ENCODE measurements around the gene GPR137.
A peak's percentile ranks its signal among the peaks of the same experiment; 100 is the strongest.
"Not testable (repeated sequence)": the region's sequence is repeated elsewhere in the genome, so short reads cannot be mapped to it uniquely, and the experiment has no call there.

GPR137 gene

GRCh38 chr11:64244107-64244506 lies 41.5 kb upstream of the GPR137 start:
- Histone ChIP-seq H3K27me3 (ENCODE audit: low read depth, low read length) (no peaks in the 10 kb centered on the region), H3K4me3 (ENCODE audit: low read depth in 1 of 2, low read length in 2 of 2) (no peak overlapping the region), H3K36me3 (ENCODE audit: control insufficient read depth in 1 of 2, insufficient read depth in 2 of 2, low read length in 2 of 2) (no peaks in the 10 kb centered on the region), H3K4me1 (ENCODE audit: control insufficient read depth in 1 of 2, insufficient read depth in 2 of 2, low read length in 2 of 2) (peaks cover 5 to 49% of the 10 kb centered on the region in 2 donors), H3K27ac (ENCODE audit: low read length) (no peak overlapping the region), H3K9me3 (ENCODE audit: control insufficient read depth in 1 of 2, low read length in 2 of 2) (no peaks in the 10 kb centered on the region)

DNA sequence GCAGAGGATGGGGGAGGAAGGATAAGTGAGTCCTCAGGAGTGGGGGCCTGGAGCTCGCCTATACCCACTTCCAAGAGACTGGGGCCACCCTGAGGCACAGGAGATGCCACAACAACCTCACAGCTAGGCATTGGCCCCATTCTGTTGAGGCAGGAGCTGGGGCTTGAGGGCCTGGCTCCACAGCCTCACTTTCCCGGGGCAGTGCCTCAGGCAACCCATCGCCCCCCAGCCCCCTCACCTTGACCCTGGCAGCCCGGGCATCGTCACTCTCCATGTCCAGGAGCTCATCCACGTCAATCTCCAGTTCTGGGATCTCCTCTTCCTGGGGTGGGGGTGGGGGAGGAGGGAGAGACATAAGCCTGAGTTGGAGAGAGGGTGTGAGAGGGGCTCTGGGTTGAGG lies 40.7 kb upstream of the GPR137 start:
- H3K4me3 ChIP-seq (ENCODE audit: low read depth in 1 of 2, low read length in 2 of 2), result peak overlapping the region; percentile 68 to 77

GRCh38 chr11:64245401-64245796 lies 40.2 kb upstream of the GPR137 start:
- no peaks in the 10 kb centered on the region for H3K36me3 ChIP-seq (ENCODE audit: control insufficient read depth in 1 of 2, insufficient read depth in 2 of 2, low read length in 2 of 2)
- peak overlapping the region; percentile 68 to 77 for H3K4me3 ChIP-seq (ENCODE audit: low read depth in 1 of 2, low read length in 2 of 2)
- no peaks in the 10 kb centered on the region for H3K9me3 ChIP-seq (ENCODE audit: control insufficient read depth in 1 of 2, low read length in 2 of 2)
- peaks cover 5 to 44% of the 10 kb centered on the region in 2 donors for H3K4me1 ChIP-seq (ENCODE audit: control insufficient read depth in 1 of 2, insufficient read depth in 2 of 2, low read length in 2 of 2)
- no peaks in the 10 kb centered on the region for H3K27me3 ChIP-seq (ENCODE audit: low read depth, low read length)
- H3K27ac ChIP-seq (ENCODE audit: low read length), result peak overlapping the region; percentile 88

More for the DNA sequence above, 40.7 kb upstream of the GPR137 start:
- H3K4me1 ChIP-seq (ENCODE audit: control insufficient read depth in 1 of 2, insufficient read depth in 2 of 2, low read length in 2 of 2), result peaks cover 5 to 48% of the 10 kb centered on the region in 2 donors
- H3K9me3 ChIP-seq (ENCODE audit: control insufficient read depth in 1 of 2, low read length in 2 of 2), result no peaks in the 10 kb centered on the region
- no peaks in the 10 kb centered on the region for H3K27me3 ChIP-seq (ENCODE audit: low read depth, low read length)
- H3K36me3 ChIP-seq (ENCODE audit: control insufficient read depth in 1 of 2, insufficient read depth in 2 of 2, low read length in 2 of 2), result no peaks in the 10 kb centered on the region
- H3K27ac ChIP-seq (ENCODE audit: low read length), result peak overlapping the region; percentile 88

- H3K27ac ChIP-seq (ENCODE audit: low read length), result peak overlapping the region; percentile 88
- H3K4me1 ChIP-seq (ENCODE audit: control insufficient read depth in 1 of 2, insufficient read depth in 2 of 2, low read length in 2 of 2), result peaks cover 8 to 50% of the 10 kb centered on the region in 2 donors
- H3K27me3 ChIP-seq (ENCODE audit: low read depth, low read length), result no peaks in the 10 kb centered on the region
These were observed 39.6 kb upstream of the GPR137 start for GRCh38 chr11:64245797-64246620.

DNA sequence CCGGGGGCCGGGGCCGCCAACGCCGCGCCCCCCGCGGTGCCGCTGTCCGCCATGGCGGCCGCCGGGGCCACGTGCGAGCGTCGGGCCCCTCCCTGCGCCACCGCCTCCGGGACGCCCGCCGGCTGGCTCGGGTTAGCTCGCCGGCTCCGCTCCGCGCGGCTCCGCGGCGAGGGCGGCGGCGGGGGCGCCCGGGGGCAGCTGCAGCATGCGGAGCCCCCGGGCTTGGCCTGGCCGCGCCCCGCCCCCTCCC lies 39.1 kb upstream of the GPR137 start:
- not testable (repeated sequence) for H3K27ac ChIP-seq (ENCODE audit: low read length); H3K36me3 ChIP-seq (ENCODE audit: control insufficient read depth in 1 of 2, insufficient read depth in 2 of 2, low read length in 2 of 2); H3K27me3 ChIP-seq (ENCODE audit: low read depth, low read length); H3K9me3 ChIP-seq (ENCODE audit: control insufficient read depth in 1 of 2, low read length in 2 of 2)
- Histone ChIP-seq H3K4me3 (ENCODE audit: low read depth in 1 of 2, low read length in 2 of 2) (peak overlapping the region in 1 of 2 donors; percentile 98), H3K4me1 (ENCODE audit: control insufficient read depth in 1 of 2, insufficient read depth in 2 of 2, low read length in 2 of 2) (peaks cover 8 to 50% of the 10 kb centered on the region in 2 donors)

More at GRCh38 chr11:64245797-64246620, 39.6 kb upstream of the GPR137 start:
- H3K36me3 ChIP-seq (ENCODE audit: control insufficient read depth in 1 of 2, insufficient read depth in 2 of 2, low read length in 2 of 2), result no peaks in the 10 kb centered on the region
- H3K9me3 ChIP-seq (ENCODE audit: control insufficient read depth in 1 of 2, low read length in 2 of 2), result no peaks in the 10 kb centered on the region
- peak overlapping the region; percentile 68 to 77 for H3K4me3 ChIP-seq (ENCODE audit: low read depth in 1 of 2, low read length in 2 of 2)

DNA sequence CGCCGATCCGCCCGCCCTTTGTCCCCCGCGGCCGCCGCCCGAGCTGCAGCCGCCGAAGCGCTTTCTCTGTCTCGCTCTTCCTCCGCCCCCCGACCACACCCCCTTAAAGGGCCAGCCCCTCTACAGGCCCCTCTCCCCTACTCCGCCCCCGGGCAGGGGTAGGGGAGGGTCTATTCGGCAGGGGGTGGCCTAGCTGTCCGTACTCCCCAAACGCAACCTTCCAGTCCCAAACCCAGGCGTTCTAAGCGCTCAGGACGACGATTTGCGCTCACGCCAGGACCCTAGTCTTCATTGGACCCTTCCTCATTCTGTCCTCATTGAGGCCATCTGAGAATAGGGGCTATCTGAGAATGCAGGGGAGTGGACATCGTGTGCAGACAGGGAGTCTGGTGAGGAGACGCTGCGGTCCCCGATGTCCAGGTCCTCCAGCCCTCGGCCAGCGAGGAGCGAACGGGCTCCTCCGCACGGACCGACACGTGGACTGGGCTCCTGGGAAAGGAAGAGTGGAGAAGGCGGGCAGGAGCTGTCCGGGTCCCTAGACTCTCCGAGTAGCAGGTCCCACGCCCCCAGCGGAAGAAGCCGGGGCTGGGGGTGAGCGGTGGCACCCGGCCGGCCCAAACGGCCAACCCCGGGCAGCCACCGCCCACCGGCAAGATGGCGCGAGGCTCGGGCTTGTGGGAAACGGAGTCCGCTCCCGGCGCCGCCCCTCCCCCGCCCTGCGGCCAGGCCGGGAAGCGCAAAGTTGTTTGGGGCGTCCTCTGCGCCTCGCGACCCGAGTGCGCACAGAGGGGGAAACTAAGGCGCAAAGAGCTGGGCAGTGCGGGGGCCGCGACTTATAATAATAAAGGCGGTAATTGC lies 38.5 kb upstream of the GPR137 start, which contains the start of gene PPP1R14B:
PPP1R14B (minus strand) TSS at position 73 of the 858 bp plus-strand sequence. CDS start 270 bp downstream, outside the sequence.
- Histone ChIP-seq H3K27ac (ENCODE audit: low read length) (peak within 1 kb of the TSS; percentile 92), H3K27me3 (ENCODE audit: low read depth, low read length) (no peaks in the 10 kb centered on the region), H3K4me1 (ENCODE audit: control insufficient read depth in 1 of 2, insufficient read depth in 2 of 2, low read length in 2 of 2) (peaks cover 8 to 50% of the 10 kb centered on the region in 2 donors), H3K9me3 (ENCODE audit: control insufficient read depth in 1 of 2, low read length in 2 of 2) (no peaks in the 10 kb centered on the region), H3K36me3 (ENCODE audit: control insufficient read depth in 1 of 2, insufficient read depth in 2 of 2, low read length in 2 of 2) (no peaks in the 10 kb centered on the region), H3K4me3 (ENCODE audit: low read depth in 1 of 2, low read length in 2 of 2) (peak within 1 kb of the TSS; percentile 91 to 98)

GRCh38 chr11:64247729-64248531 lies 37.7 kb upstream of the GPR137 start:
- Histone ChIP-seq H3K4me3 (ENCODE audit: low read depth in 1 of 2, low read length in 2 of 2) (peak overlapping the region; percentile 91 to 98), H3K36me3 (ENCODE audit: control insufficient read depth in 1 of 2, insufficient read depth in 2 of 2, low read length in 2 of 2) (no peaks in the 10 kb centered on the region), H3K27ac (ENCODE audit: low read length) (no peak overlapping the region), H3K4me1 (ENCODE audit: control insufficient read depth in 1 of 2, insufficient read depth in 2 of 2, low read length in 2 of 2) (peaks cover 3 to 50% of the 10 kb centered on the region in 2 donors), H3K9me3 (ENCODE audit: control insufficient read depth in 1 of 2, low read length in 2 of 2) (no peaks in the 10 kb centered on the region), H3K27me3 (ENCODE audit: low read depth, low read length) (no peaks in the 10 kb centered on the region)

GRCh38 chr11:64248578-64248977 lies 37.1 kb upstream of the GPR137 start:
- H3K27me3 ChIP-seq (ENCODE audit: low read depth, low read length), result no peaks in the 10 kb centered on the region
- H3K4me3 ChIP-seq (ENCODE audit: low read depth in 1 of 2, low read length in 2 of 2), result no peak overlapping the region
- H3K4me1 ChIP-seq (ENCODE audit: control insufficient read depth in 1 of 2, insufficient read depth in 2 of 2, low read length in 2 of 2), result peaks cover 3 to 49% of the 10 kb centered on the region in 2 donors
- H3K27ac ChIP-seq (ENCODE audit: low read length), result no peak overlapping the region
- H3K9me3 ChIP-seq (ENCODE audit: control insufficient read depth in 1 of 2, low read length in 2 of 2), result no peaks in the 10 kb centered on the region
- H3K36me3 ChIP-seq (ENCODE audit: control insufficient read depth in 1 of 2, insufficient read depth in 2 of 2, low read length in 2 of 2), result no peaks in the 10 kb centered on the region

GRCh38 chr11:64249038-64249437 lies 36.6 kb upstream of the GPR137 start:
- H3K36me3 ChIP-seq (ENCODE audit: control insufficient read depth in 1 of 2, insufficient read depth in 2 of 2, low read length in 2 of 2), result no peaks in the 10 kb centered on the region
- no peaks in the 10 kb centered on the region for H3K27me3 ChIP-seq (ENCODE audit: low read depth, low read length)
- H3K27ac ChIP-seq (ENCODE audit: low read length), result no peak overlapping the region
- no peaks in the 10 kb centered on the region for H3K9me3 ChIP-seq (ENCODE audit: control insufficient read depth in 1 of 2, low read length in 2 of 2)
- no peak overlapping the region for H3K4me3 ChIP-seq (ENCODE audit: low read depth in 1 of 2, low read length in 2 of 2)
- peaks cover 3 to 54% of the 10 kb centered on the region in 2 donors for H3K4me1 ChIP-seq (ENCODE audit: control insufficient read depth in 1 of 2, insufficient read depth in 2 of 2, low read length in 2 of 2)

DNA sequence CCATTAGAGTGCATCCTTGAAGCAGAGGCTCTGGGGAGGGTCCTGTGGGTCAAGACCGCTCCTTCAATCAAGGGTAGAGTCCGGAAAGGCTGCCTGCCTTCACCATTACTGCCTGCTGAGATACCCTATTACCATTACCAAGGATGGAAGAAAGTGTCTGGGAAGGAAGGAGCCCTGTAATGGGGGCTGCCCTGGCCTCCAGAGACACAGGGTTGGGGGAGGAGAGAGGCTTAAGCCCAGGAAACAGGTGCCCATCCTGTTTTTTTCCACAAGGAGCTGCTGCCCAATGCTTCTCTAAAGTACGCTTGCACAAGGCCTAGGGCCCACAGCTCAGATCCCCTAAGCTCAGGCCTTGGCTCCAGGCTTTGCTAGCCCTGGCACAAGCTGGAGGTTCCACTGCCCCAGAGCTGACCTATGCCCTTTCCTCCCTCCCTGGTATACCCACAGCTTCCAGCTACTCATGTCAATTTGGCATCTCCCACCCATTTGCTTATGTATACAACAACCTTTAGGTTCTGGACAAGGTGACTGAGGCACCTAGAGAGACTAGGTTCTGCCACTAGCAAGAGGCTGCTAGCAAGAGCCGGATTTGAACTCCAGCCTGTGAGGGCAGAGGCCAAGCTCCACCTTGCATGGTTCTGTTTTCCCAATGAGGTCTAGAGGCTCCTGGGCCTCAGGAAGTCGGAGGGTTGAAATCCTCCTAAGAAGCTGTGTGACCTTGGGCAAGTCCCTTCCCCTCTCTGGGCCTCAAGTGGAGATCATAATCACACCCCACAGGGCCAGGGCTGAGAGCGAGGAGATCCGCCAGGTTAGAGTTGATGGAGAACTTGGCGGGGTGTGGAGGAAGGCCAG lies 35.9 kb upstream of the GPR137 start:
- peaks cover 3 to 53% of the 10 kb centered on the region in 2 donors for H3K4me1 ChIP-seq (ENCODE audit: control insufficient read depth in 1 of 2, insufficient read depth in 2 of 2, low read length in 2 of 2)

More for the DNA sequence above, 35.9 kb upstream of the GPR137 start:
- Histone ChIP-seq H3K27me3 (ENCODE audit: low read depth, low read length) (no peaks in the 10 kb centered on the region), H3K9me3 (ENCODE audit: control insufficient read depth in 1 of 2, low read length in 2 of 2) (no peaks in the 10 kb centered on the region), H3K36me3 (ENCODE audit: control insufficient read depth in 1 of 2, insufficient read depth in 2 of 2, low read length in 2 of 2) (peaks cover 4 to 5% of the 10 kb centered on the region in 2 donors), H3K27ac (ENCODE audit: low read length) (no peak overlapping the region), H3K4me3 (ENCODE audit: low read depth in 1 of 2, low read length in 2 of 2) (no peak overlapping the region)

Measured in muscle layer of duodenum (tissue), 2 donors.